Measurements from ENCODE around the gene EEA1. TPM values are rescaled to one million over a fixed set of nuclear protein-coding genes. Genes with fewer than 3 reads are reported as not detected.

The EEA1 gene
- total RNA-seq, 1 experiment from 2014 or later: 14.9 TPM

- DNase-seq: no peak
- H4K5ac ChIP-seq (ENCODE audit: insufficient read length, low read depth, low read length): no peak overlapping the region
- H3K4me3 Mint-ChIP-seq: no peak overlapping the region
- no peak overlapping the region for H2AK5ac ChIP-seq (ENCODE audit: insufficient read length, low read length)
- H3K36me3 Mint-ChIP-seq (ENCODE audit: insufficient read depth in 1 of 3, low read depth in 3 of 3): peaks cover 11 to 19% (median 12%) of the 10 kb centered on the region in 3 experiments
- no peak overlapping the region for H3K4ac ChIP-seq (ENCODE audit: low read depth, low read length)
- no peak overlapping the region for H3K4me2 ChIP-seq (ENCODE audit: insufficient read depth, insufficient read length, low read length)
- no peak overlapping the region for H4K8ac ChIP-seq (replicated peaks; ENCODE audit: insufficient read length, low read depth, low read length)
- no peak overlapping the region for H2AFZ ChIP-seq (ENCODE audit: low read length)
- no CpG with 5 or more reads among the region's 9 CpGs for WGBS (ENCODE audit: extremely low coverage, insufficient read length, low lambda C conversion rate)
- no peak overlapping the region for H3K9ac ChIP-seq (ENCODE audit: extremely low read depth, insufficient read length, low read length)
- H3K27ac ChIP-seq (ENCODE audit: insufficient read length, low read depth, low read length): no peak overlapping the region
- H3K27ac Mint-ChIP-seq: no peak overlapping the region
- H3K9me3 Mint-ChIP-seq: peaks cover 14 to 15% of the 10 kb centered on the region in 2 experiments; a peak in 4 of 5 replicates
- no peak overlapping the region for H2BK5ac ChIP-seq (ENCODE audit: insufficient read length, low read length)
- H3K18ac ChIP-seq (ENCODE audit: insufficient read length, low read depth, low read length): no peak overlapping the region
- H4K91ac ChIP-seq (ENCODE audit: insufficient read length, low read depth, low read length): no peak overlapping the region
- H3K79me1 ChIP-seq (ENCODE audit: insufficient read depth, low read depth, low read length, poor library complexity, severe bottlenecking): peaks cover 4% of the 10 kb centered on the region
- H2BK15ac ChIP-seq (ENCODE audit: low read depth, low read length): no peak overlapping the region
- no peak overlapping the region for H3T11ph ChIP-seq (ENCODE audit: low read length)
- no peaks in the 10 kb centered on the region for H3K27me3 Mint-ChIP-seq (ENCODE audit: low read depth)
- no peak overlapping the region for H3K56ac ChIP-seq (ENCODE audit: insufficient read length, low read depth, low read length)
- no peaks in the 10 kb centered on the region for H3K4me1 ChIP-seq (ENCODE audit: insufficient read depth, low read length)
- no peaks in the 10 kb centered on the region for H4K20me1 ChIP-seq (ENCODE audit: control insufficient read depth, insufficient read depth, insufficient read length)
- TF ChIP-seq CTCF (conservative IDR thresholded peaks at IDR 0.05): no peak
- H3K27me3 ChIP-seq (ENCODE audit: insufficient read depth, low read length): no peaks in the 10 kb centered on the region
- H3K23ac ChIP-seq (ENCODE audit: insufficient read length, low read depth, low read length): no peak overlapping the region
- H3K14ac ChIP-seq (ENCODE audit: insufficient read depth, low read length): no peak overlapping the region
- no peak overlapping the region for H2BK120ac ChIP-seq (ENCODE audit: low read depth, low read length, poor library complexity, severe bottlenecking)
- H3K23me2 ChIP-seq (ENCODE audit: insufficient read length, low read depth, low read length, poor library complexity, severe bottlenecking): no peaks in the 10 kb centered on the region
- no peaks in the 10 kb centered on the region for H3K9me3 ChIP-seq (ENCODE audit: control insufficient read depth, low read depth, low read length)
- no peak overlapping the region for H2BK12ac ChIP-seq (ENCODE audit: insufficient read length, low read depth, low read length)
- H3K79me2 ChIP-seq (ENCODE audit: insufficient read depth, low read length): peaks cover 6% of the 10 kb centered on the region; the same call in 1 of the 2 replicates
- H3K4me1 Mint-ChIP-seq: peaks cover 6 to 13% of the 10 kb centered on the region in 2 experiments
- H2BK20ac ChIP-seq (ENCODE audit: low read depth, low read length, poor library complexity, severe bottlenecking): no peak overlapping the region
Measured at GRCh38 chr12:92905258-92905810, 23.8 kb downstream of the EEA1 start.

All from H9 (cell line).